ENCODE measurements around the gene GXYLT1.

The GXYLT1 gene

GRCh38 chr12:42104784-42105183, 39.9 kb downstream of the GXYLT1 start:
- no peak for DNase-seq (ENCODE audit: low read depth in 1 of 2, low spot score in 1 of 2)
- in situ Hi-C loops (cut with HindIII; ENCODE audit: low pct_unique_long_range_greater_than_20kb, low sequenced_read_pairs), result no loop called here
- no peak for TF ChIP-seq JUND (IDR thresholded peaks at IDR 0.05; ENCODE audit: low read depth)

- no peak for DNase-seq (ENCODE audit: low read depth in 1 of 2, low spot score in 1 of 2)
- TF ChIP-seq JUND (IDR thresholded peaks at IDR 0.05; ENCODE audit: low read depth), result no peak
- in situ Hi-C loops (cut with HindIII; ENCODE audit: low pct_unique_long_range_greater_than_20kb, low sequenced_read_pairs), result no loop called here
These were observed 40.6 kb downstream of the GXYLT1 start for GRCh38 chr12:42104087-42104486.

- TF ChIP-seq JUND (IDR thresholded peaks at IDR 0.05; ENCODE audit: low read depth), result no peak
- in situ Hi-C loops (cut with HindIII; ENCODE audit: low pct_unique_long_range_greater_than_20kb, low sequenced_read_pairs), result no loop called here
- no peak for DNase-seq (ENCODE audit: low read depth in 1 of 2, low spot score in 1 of 2)
These were observed 41.5 kb downstream of the GXYLT1 start for GRCh38 chr12:42103155-42103554.

GRCh38 chr12:42102720-42103119, 42.0 kb downstream of the GXYLT1 start:
- no peak for DNase-seq (ENCODE audit: low read depth in 1 of 2, low spot score in 1 of 2)
- in situ Hi-C loops (cut with HindIII; ENCODE audit: low pct_unique_long_range_greater_than_20kb, low sequenced_read_pairs), result no loop called here
- no peak for TF ChIP-seq JUND (IDR thresholded peaks at IDR 0.05; ENCODE audit: low read depth)

GRCh38 chr12:42099433-42099832, 45.2 kb downstream of the GXYLT1 start:
- in situ Hi-C loops (cut with HindIII; ENCODE audit: low pct_unique_long_range_greater_than_20kb, low sequenced_read_pairs), result no loop called here

GRCh38 chr12:42097971-42098370, 46.7 kb downstream of the GXYLT1 start:
- TF ChIP-seq JUND (IDR thresholded peaks at IDR 0.05; ENCODE audit: low read depth), result no peak
- in situ Hi-C loops (cut with HindIII; ENCODE audit: low pct_unique_long_range_greater_than_20kb, low sequenced_read_pairs), result no loop called here

More at GRCh38 chr12:42099433-42099832, 45.2 kb downstream of the GXYLT1 start:
- DNase-seq (ENCODE audit: low read depth in 1 of 2, low spot score in 1 of 2), result no peak
- TF ChIP-seq JUND (IDR thresholded peaks at IDR 0.05; ENCODE audit: low read depth), result no peak

GRCh38 chr12:42094277-42094676, 50.4 kb downstream of the GXYLT1 start:
- in situ Hi-C loops (cut with HindIII; ENCODE audit: low pct_unique_long_range_greater_than_20kb, low sequenced_read_pairs), result no loop called here
- no peak for TF ChIP-seq JUND (IDR thresholded peaks at IDR 0.05; ENCODE audit: low read depth)
- no peak for DNase-seq (ENCODE audit: low read depth in 1 of 2, low spot score in 1 of 2)

More at GRCh38 chr12:42097971-42098370, 46.7 kb downstream of the GXYLT1 start:
- no peak for DNase-seq (ENCODE audit: low read depth in 1 of 2, low spot score in 1 of 2)

GRCh38 chr12:42091769-42092168, 52.9 kb downstream of the GXYLT1 start:
- in situ Hi-C loops (cut with HindIII; ENCODE audit: low pct_unique_long_range_greater_than_20kb, low sequenced_read_pairs), result no loop called here
- DNase-seq (ENCODE audit: low read depth in 1 of 2, low spot score in 1 of 2), result no peak
- TF ChIP-seq JUND (IDR thresholded peaks at IDR 0.05; ENCODE audit: low read depth), result no peak

- in situ Hi-C loops (cut with HindIII; ENCODE audit: low pct_unique_long_range_greater_than_20kb, low sequenced_read_pairs), result no loop called here
- no peak for TF ChIP-seq JUND (IDR thresholded peaks at IDR 0.05; ENCODE audit: low read depth)
These were observed 53.8 kb downstream of the GXYLT1 start for GRCh38 chr12:42090899-42091298.

GRCh38 chr12:42086031-42086430, 58.6 kb downstream of the GXYLT1 start:
- in situ Hi-C loops (cut with HindIII; ENCODE audit: low pct_unique_long_range_greater_than_20kb, low sequenced_read_pairs), result no loop called here
- DNase-seq (ENCODE audit: low read depth in 1 of 2, low spot score in 1 of 2), result no peak
- TF ChIP-seq JUND (IDR thresholded peaks at IDR 0.05; ENCODE audit: low read depth), result no peak

More at GRCh38 chr12:42090899-42091298, 53.8 kb downstream of the GXYLT1 start:
- no peak for DNase-seq (ENCODE audit: low read depth in 1 of 2, low spot score in 1 of 2)

- in situ Hi-C loops (cut with HindIII; ENCODE audit: low pct_unique_long_range_greater_than_20kb, low sequenced_read_pairs), result no loop called here
- no peak for TF ChIP-seq JUND (IDR thresholded peaks at IDR 0.05; ENCODE audit: low read depth)
- no peak for DNase-seq (ENCODE audit: low read depth in 1 of 2, low spot score in 1 of 2)
These were observed 59.1 kb downstream of the GXYLT1 start for GRCh38 chr12:42085594-42085993.

GRCh38 chr12:42084522-42084921, 60.2 kb downstream of the GXYLT1 start:
- TF ChIP-seq JUND (IDR thresholded peaks at IDR 0.05; ENCODE audit: low read depth), result no peak
- in situ Hi-C loops (cut with HindIII; ENCODE audit: low pct_unique_long_range_greater_than_20kb, low sequenced_read_pairs), result no loop called here
- DNase-seq (ENCODE audit: low read depth in 1 of 2, low spot score in 1 of 2), result no peak

- TF ChIP-seq JUND (IDR thresholded peaks at IDR 0.05; ENCODE audit: low read depth), result no peak
- DNase-seq (ENCODE audit: low read depth in 1 of 2, low spot score in 1 of 2), result no peak
- in situ Hi-C loops (cut with HindIII; ENCODE audit: low pct_unique_long_range_greater_than_20kb, low sequenced_read_pairs), result no loop called here
These were observed 67.7 kb downstream of the GXYLT1 start for GRCh38 chr12:42076976-42077375.

- TF ChIP-seq JUND (IDR thresholded peaks at IDR 0.05; ENCODE audit: low read depth), result no peak
- in situ Hi-C loops (cut with HindIII; ENCODE audit: low pct_unique_long_range_greater_than_20kb, low sequenced_read_pairs), result no loop called here
- DNase-seq (ENCODE audit: low read depth in 1 of 2, low spot score in 1 of 2), result no peak
These were observed 74.6 kb downstream of the GXYLT1 start for GRCh38 chr12:42070036-42070435.
